GM12878 (cell line): ENCODE data around the gene KCNIP2. TPM values are rescaled to one million over a fixed set of nuclear protein-coding genes. Genes with fewer than 3 reads are reported as not detected.

Experiments
- ATAC-seq: fragments of 200-7000 bp; cut with Tn5 transposase; 3 replicates; pipeline ENCODE4 v1.9.1; 2020; ENCODE audit warnings: mild to moderate bottlenecking, moderate library complexity
- BruUV-seq: library from RNA; stranded (reverse); fragments of 400-500 nt; replicated peaks from 2 replicates; lab custom pipeline; 2021; lab: Mats Ljungman, UMichigan
- CTCF ChIA-PET: fragments of 300-600 bp; sonication (Branson Sonifier 250); formaldehyde crosslinking; extraction: SDS; loops from one replicate; lab custom pipeline; 2021; ENCODE audit warnings: inconsistent platforms; lab: Yijun Ruan, JAX
- POLR2A ChIA-PET: fragments of 350-600 bp; formaldehyde crosslinking; extraction: SDS; loops from one replicate; lab custom pipeline; 2021; ENCODE audit warnings: inconsistent platforms; lab: Charles Lee
- RAD21 ChIA-PET: fragments of 300-600 bp; sonication (Branson Sonifier 250); formaldehyde crosslinking; loops from one replicate; lab custom pipeline; 2023; ENCODE audit warnings: antibody characterized with exemption; ENCODE audit not compliant: unreplicated experiment; lab: Charles Lee
- SMC1A ChIA-PET: fragments of 300-600 bp; sonication (Branson Sonifier 250); formaldehyde crosslinking; loops from one replicate; lab custom pipeline; 2023; ENCODE audit not compliant: unreplicated experiment, uncharacterized antibody; lab: Charles Lee
- DNase-seq: peaks from one replicate; pipeline ENCODE4 v3.0.0-alpha.2; 2011; ENCODE audit warnings: low read depth, low spot score
- FAIRE-seq: peaks from 3 replicates; lab custom pipeline; 2011; peaks lifted over from hg19 to GRCh38; lab: Jason Lieb, UNC
- H2AFZ ChIP-seq: 2 replicates; pipeline ENCODE4 v1.6.0; 2011; ENCODE audit warnings: low read depth, low read length, control low read depth; ENCODE audit not compliant: control insufficient read depth
- H3K27ac ChIP-seq: 2 replicates; pipeline ENCODE4 v1.5.1; 2011; ENCODE audit warnings: control low read depth; ENCODE audit not compliant: control insufficient read depth, insufficient read depth
- H3K27me3 ChIP-seq, 2 experiments: replicated peaks in 1 of 2; 2 replicates each; pipeline versions ENCODE4 v1.6.0 to v1.6.1; 2011; ENCODE audit warnings: low read length in 1 of 2; ENCODE audit not compliant: control insufficient read depth in 2 of 2, insufficient read depth in 2 of 2
- H3K36me3 ChIP-seq, 2 experiments: 2 replicates each; pipeline ENCODE4 v1.5.1; 2011; ENCODE audit warnings: low read length in 1 of 2; ENCODE audit not compliant: control insufficient read depth in 2 of 2, insufficient read depth in 2 of 2
- H3K4me1 ChIP-seq: 2 replicates; pipeline ENCODE4 v1.6.1; 2011; ENCODE audit warnings: mild to moderate bottlenecking, low read length, moderate library complexity, mixed read lengths; ENCODE audit not compliant: control insufficient read depth, insufficient read depth
- H3K4me2 ChIP-seq: 2 replicates; pipeline ENCODE4 v1.6.0; 2011; ENCODE audit warnings: control low read depth; ENCODE audit not compliant: control insufficient read depth, insufficient read depth
- H3K4me3 ChIP-seq: fragments of 200-600 bp; sonication (generic); 2 replicates; pipeline ENCODE4 v1.5.1; 2016
- H3K79me2 ChIP-seq: 2 replicates; pipeline ENCODE4 v1.6.0; 2011; ENCODE audit warnings: low read length; ENCODE audit not compliant: control insufficient read depth, insufficient read depth
- H3K9ac ChIP-seq: 2 replicates; pipeline ENCODE4 v1.8.0; 2011; ENCODE audit warnings: low read length, control low read depth, mixed read lengths; ENCODE audit not compliant: control insufficient read depth, insufficient read depth
- H3K9me3 ChIP-seq: replicated peaks from 3 replicates; pipeline ENCODE4 v1.5.1; 2011; ENCODE audit warnings: mild to moderate bottlenecking, low read length; ENCODE audit not compliant: control insufficient read depth, insufficient read depth
- H4K20me1 ChIP-seq: 2 replicates; pipeline ENCODE4 v1.6.0; 2011; ENCODE audit not compliant: control insufficient read depth, insufficient read depth
- ASH2L ChIP-seq: fragments of 300-600, 200-600 bp; sonication (generic); IDR thresholded peaks from 2 replicates; pipeline ENCODE4 v1.6.1; 2017; ENCODE audit warnings: low read depth, mild to moderate bottlenecking, borderline replicate concordance
- BMI1 ChIP-seq: fragments of 450-650 bp; IDR thresholded peaks from 2 replicates; pipeline ENCODE4 v1.6.1; 2016; ENCODE audit warnings: mild to moderate bottlenecking, moderate library complexity, borderline replicate concordance
- BRCA1 ChIP-seq: IDR thresholded peaks from 2 replicates; pipeline ENCODE4 v1.6.1; 2011; ENCODE audit warnings: low read depth, low read length, improper control_type of control experiment
- CREB1 ChIP-seq: IDR thresholded peaks from 2 replicates; pipeline ENCODE4 v1.6.1; 2012; ENCODE audit warnings: low read depth, mild to moderate bottlenecking, inconsistent platforms
- CUX1 ChIP-seq: IDR thresholded peaks from 2 replicates; pipeline ENCODE4 v1.6.1; 2012; ENCODE audit warnings: improper control_type of control experiment, low read depth, low read length; ENCODE audit not compliant: insufficient replicate concordance
- IRF3 ChIP-seq: fragments of 450-650 bp; IDR thresholded peaks from 2 replicates; pipeline ENCODE4 v1.6.1; 2014; ENCODE audit warnings: mild to moderate bottlenecking
- JUND ChIP-seq: IDR thresholded peaks from 2 replicates; pipeline ENCODE4 v1.6.1; 2012; ENCODE audit warnings: low read depth, mild to moderate bottlenecking, low read length, improper control_type of control experiment, moderate library complexity
- MLLT1 ChIP-seq: fragments of 450-650 bp; IDR thresholded peaks from 2 replicates; pipeline ENCODE4 v1.6.1; 2016; ENCODE audit warnings: mild to moderate bottlenecking
- NBN ChIP-seq: fragments of 450-650 bp; IDR thresholded peaks from 2 replicates; pipeline ENCODE4 v1.6.1; 2016
- NR2C1 ChIP-seq: fragments of 450-650 bp; IDR thresholded peaks from 2 replicates; pipeline ENCODE4 v1.6.1; 2017; ENCODE audit warnings: antibody characterized with exemption, mild to moderate bottlenecking, moderate library complexity
- PML ChIP-seq: IDR thresholded peaks from 2 replicates; pipeline ENCODE4 v1.6.1; 2012; ENCODE audit warnings: low read length, inconsistent platforms
- POLR2AphosphoS2 ChIP-seq: IDR thresholded peaks from 2 replicates; pipeline ENCODE4 v1.6.1; 2011; ENCODE audit warnings: low read depth, mild to moderate bottlenecking, low read length, improper control_type of control experiment, moderate library complexity
- SMC3 ChIP-seq: IDR thresholded peaks from 2 replicates; pipeline ENCODE4 v1.6.1; 2011; ENCODE audit warnings: low read length, improper control_type of control experiment, borderline replicate concordance
- SREBF1 ChIP-seq: IDR thresholded peaks from 2 replicates; pipeline ENCODE4 v1.6.1; 2012; ENCODE audit warnings: mild to moderate bottlenecking, low read length
- STAT3 ChIP-seq: IDR thresholded peaks from 2 replicates; pipeline ENCODE4 v1.6.1; 2011; ENCODE audit warnings: low read depth, low read length, improper control_type of control experiment
- TCF12 ChIP-seq: IDR thresholded peaks from 2 replicates; pipeline ENCODE4 v1.6.1; 2011; ENCODE audit warnings: low read depth, mild to moderate bottlenecking, low read length
- YY1 ChIP-seq: IDR thresholded peaks from 2 replicates; pipeline ENCODE4 v1.6.1; 2011; ENCODE audit warnings: low read depth, mild to moderate bottlenecking, low read length
- ZNF622 ChIP-seq: fragments of 450-650 bp; IDR thresholded peaks from 2 replicates; pipeline ENCODE4 v1.6.1; 2017; ENCODE audit warnings: mild to moderate bottlenecking, inconsistent platforms
- WGBS: methylation state at CpG from one replicate; pipeline ENCODE4 v1.1.6; 2016; ENCODE audit warnings: low lambda C conversion rate; ENCODE audit not compliant: insufficient replicate concordance, insufficient coverage; ENCODE audit errors: missing lambda C conversion rate; 5-methylcytosine and 5-hydroxymethylcytosine counted together
- in situ Hi-C: fragments of 300-500 bp; cut with MboI; formaldehyde crosslinking; loops from 9 replicates; pipeline ENCODE4 v1.14.3; 2018; ENCODE audit warnings: mixed read lengths
- intact Hi-C: fragments of 100-400 bp; cut with micrococcal nuclease; formaldehyde crosslinking; loops from one replicate; pipeline ENCODE4 v1.14.2; 2022; ENCODE audit not compliant: unreplicated experiment
- polyA plus RNA-seq, 11 experiments: library from polyadenylated mRNA; depleted of rRNA in 4 of 11; unstranded in 6 of 11; stranded (reverse) in 5 of 11; fragments of >200 nt; fragmentation: Nextera tagmentation in 4 of 11; fragmentation: Illumina TruSeq in 1 of 11; extraction: Ambion mirVana in 4 of 11; extraction: Trizol in 1 of 11; gene quantifications; 1 replicate in 1 of 11; 2 replicates in 10 of 11; pipeline versions ENCODE4 v1.2.1 to v1.2.3, GENCODE V29; 2011 to 2016; ENCODE audit warnings: inconsistent platforms in 2 of 11, missing spikeins in 2 of 11, low read depth in 1 of 11
- total RNA-seq, 4 experiments: library from RNA; depleted of rRNA in 3 of 4; stranded (reverse); fragments of >200 nt in 3 of 4; fragmentation: Illumina TruSeq in 1 of 4; extraction: Trizol in 1 of 4; gene quantifications; 2 replicates each; pipeline versions ENCODE4 v1.2.1 to v1.2.3, GENCODE V29; 2013 to 2021

Gene KCNIP2
- total and polyA plus RNA-seq, 10 of the 15 experiments (the other 5 are each of a cell fraction or from before 2014, with no cell fraction given), result 0.46 to 4.3 (median 1.7) TPM

GRCh38 chr10:101803511-101803910 is 40.1 kb downstream of the KCNIP2 start:
- BruUV-seq, result no TSS peak
- ChIA-PET RAD21 (interaction anchor here (0.6 to 0.7 kb wide), 2 partner anchors 212 to 446 kb away, joined by 3 to 4 read pairs; no protein-coding TSS in a partner anchor), CTCF (no interaction called here), SMC1A (interaction anchor here (0.6 to 2.9 kb wide), 3 partner anchors 8 to 210 kb away, joined by 3 to 6 read pairs (median 3); no protein-coding TSS in a partner anchor), POLR2A (interaction anchor here (0.6 to 2.0 kb wide), 4 partner anchors 9 to 746 kb away, joined by 3 to 9 read pairs (median 5); partner anchors contain the start of gene OGA)
- Histone ChIP-seq H3K9ac (no peak overlapping the region), H3K9me3 (no peaks in the 10 kb centered on the region), H4K20me1 (no peaks in the 10 kb centered on the region; the same call in 1 of the 2 replicates), H2AFZ (no peak overlapping the region), H3K4me1 (no peaks in the 10 kb centered on the region), H3K36me3 (peaks cover 8 to 38% of the 10 kb centered on the region in 2 experiments), H3K27ac (no peak overlapping the region), H3K79me2 (peaks cover 11% of the 10 kb centered on the region), H3K4me3 (no peak overlapping the region), H3K27me3 (no peaks in the 10 kb centered on the region), H3K4me2 (no peak overlapping the region)
- WGBS, result 94% methylated on average over 4 of the region's 4 CpGs
- ATAC-seq, result no peak
- no peak for FAIRE-seq
- in situ Hi-C loops, result no loop called here
- no peak for DNase-seq
- TF ChIP-seq STAT3, result no peak
- TF ChIP-seq PML, result no peak
- no peak for TF ChIP-seq IRF3
- TF ChIP-seq SREBF1, result no peak
- TF ChIP-seq CUX1, result no peak
- no peak for TF ChIP-seq BRCA1
- no peak for TF ChIP-seq CREB1
- no peak for TF ChIP-seq POLR2AphosphoS2
- no peak for TF ChIP-seq ASH2L
- no peak for TF ChIP-seq SMC3
- TF ChIP-seq NBN, result no peak
- TF ChIP-seq MLLT1, result no peak
- TF ChIP-seq NR2C1, result no peak
- TF ChIP-seq BMI1, result no peak
- TF ChIP-seq YY1, result no peak
- no peak for TF ChIP-seq TCF12
- no peak for TF ChIP-seq ZNF622
- TF ChIP-seq JUND, result no peak
- intact Hi-C loops, result no loop called here
